ENCODE data around the gene DCDC1. TPM values are rescaled to one million over a fixed set of nuclear protein-coding genes. Genes with fewer than 3 reads are reported as not detected.
A peak's percentile ranks its signal among the peaks of the same experiment; 100 is the strongest.

DCDC1 gene
- total RNA-seq, 1 experiment from 2014 or later, result not detected

DNA sequence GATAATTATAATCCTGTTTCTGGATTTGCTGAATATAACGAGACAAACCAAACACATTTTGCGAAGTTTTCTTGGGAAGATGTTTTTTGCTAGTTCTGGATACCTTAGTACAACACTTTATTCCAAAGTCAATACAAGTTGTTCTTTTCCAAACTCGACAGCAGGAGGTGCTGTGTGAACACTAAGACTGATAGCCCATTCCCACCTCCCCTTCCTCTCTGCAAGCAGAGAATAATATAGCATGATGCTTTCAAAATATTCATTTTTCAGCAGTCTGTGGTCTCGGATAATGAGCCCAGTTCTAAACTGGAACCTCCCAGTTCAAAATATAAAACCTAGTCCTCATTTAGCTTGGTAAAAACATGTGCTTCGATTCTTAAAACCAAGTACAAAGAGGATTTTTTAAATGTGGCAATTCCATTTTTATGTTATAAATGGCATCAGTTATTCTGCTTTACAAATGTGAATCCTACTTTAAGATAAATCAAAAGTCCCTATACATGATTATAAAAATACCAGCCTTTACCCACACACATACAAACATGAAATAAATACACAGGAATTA is 129.1 kb downstream of the DCDC1 start:
- BruUV-seq (replicated peaks), result no TSS peak
- TF ChIP-seq, protein P1, sequence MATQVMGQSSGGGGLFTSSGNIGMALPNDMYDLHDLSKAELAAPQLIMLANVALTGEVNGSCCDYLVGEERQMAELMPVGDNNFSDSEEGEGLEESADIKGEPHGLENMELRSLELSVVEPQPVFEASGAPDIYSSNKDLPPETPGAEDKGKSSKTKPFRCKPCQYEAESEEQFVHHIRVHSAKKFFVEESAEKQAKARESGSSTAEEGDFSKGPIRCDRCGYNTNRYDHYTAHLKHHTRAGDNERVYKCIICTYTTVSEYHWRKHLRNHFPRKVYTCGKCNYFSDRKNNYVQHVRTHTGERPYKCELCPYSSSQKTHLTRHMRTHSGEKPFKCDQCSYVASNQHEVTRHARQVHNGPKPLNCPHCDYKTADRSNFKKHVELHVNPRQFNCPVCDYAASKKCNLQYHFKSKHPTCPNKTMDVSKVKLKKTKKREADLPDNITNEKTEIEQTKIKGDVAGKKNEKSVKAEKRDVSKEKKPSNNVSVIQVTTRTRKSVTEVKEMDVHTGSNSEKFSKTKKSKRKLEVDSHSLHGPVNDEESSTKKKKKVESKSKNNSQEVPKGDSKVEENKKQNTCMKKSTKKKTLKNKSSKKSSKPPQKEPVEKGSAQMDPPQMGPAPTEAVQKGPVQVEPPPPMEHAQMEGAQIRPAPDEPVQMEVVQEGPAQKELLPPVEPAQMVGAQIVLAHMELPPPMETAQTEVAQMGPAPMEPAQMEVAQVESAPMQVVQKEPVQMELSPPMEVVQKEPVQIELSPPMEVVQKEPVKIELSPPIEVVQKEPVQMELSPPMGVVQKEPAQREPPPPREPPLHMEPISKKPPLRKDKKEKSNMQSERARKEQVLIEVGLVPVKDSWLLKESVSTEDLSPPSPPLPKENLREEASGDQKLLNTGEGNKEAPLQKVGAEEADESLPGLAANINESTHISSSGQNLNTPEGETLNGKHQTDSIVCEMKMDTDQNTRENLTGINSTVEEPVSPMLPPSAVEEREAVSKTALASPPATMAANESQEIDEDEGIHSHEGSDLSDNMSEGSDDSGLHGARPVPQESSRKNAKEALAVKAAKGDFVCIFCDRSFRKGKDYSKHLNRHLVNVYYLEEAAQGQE (IDR thresholded peaks at IDR 0.05; ENCODE audit: insufficient read depth in 1 of 2, low read depth in 2 of 2, low read length in 1 of 2), result no peak
- TF ChIP-seq SIN3A (IDR thresholded peaks at IDR 0.05; ENCODE audit: borderline replicate concordance, insufficient read depth, low read depth, low read length) (no peak), CTCF (IDR thresholded peaks at IDR 0.05) (peak; percentile 71; the same call in 1 of the 2 replicates)
- ATAC-seq, result no peak

GRCh38 chr11:31237819-31238760 is 131.4 kb downstream of the DCDC1 start:
- CTCF ChIA-PET, result interaction anchor here (0.7 kb wide), 1 partner anchor 1004 kb away, joined by 3 read pairs; no protein-coding TSS in a partner anchor
- no peaks in the 10 kb centered on the region for H3K27me3 ChIP-seq (ENCODE audit: control insufficient read depth, insufficient read depth, low read length)
- no TSS peak for BruUV-seq (replicated peaks)
- no peak for DNase-seq (ENCODE audit: low read depth, low spot score)
- no peaks in the 10 kb centered on the region for H3K4me1 ChIP-seq (ENCODE audit: control insufficient read depth, insufficient read depth, low read length)
- POLR2A ChIA-PET, result no interaction called here
- no peak overlapping the region for H3K27ac ChIP-seq (ENCODE audit: low read length)
- no peaks in the 10 kb centered on the region for H3K9me3 ChIP-seq (ENCODE audit: control insufficient read depth, insufficient read depth, low read depth, low read length)
- ATAC-seq, result no peak; the same call in 1 of the 2 replicates
- no peak for TF ChIP-seq SIN3A (IDR thresholded peaks at IDR 0.05; ENCODE audit: borderline replicate concordance, insufficient read depth, low read depth, low read length)
- no peak for TF ChIP-seq CTCF (IDR thresholded peaks at IDR 0.05)
- TF ChIP-seq, protein P1 (IDR thresholded peaks at IDR 0.05; ENCODE audit: insufficient read depth in 1 of 2, low read depth in 2 of 2, low read length in 1 of 2), result no peak
- TF ChIP-seq TCF7L2 (IDR thresholded peaks at IDR 0.05; ENCODE audit: low read depth, low read length), result no peak
- no peak for TF ChIP-seq POLR2AphosphoS5 (IDR thresholded peaks at IDR 0.05; ENCODE audit: low read depth, low read length)
- no peak overlapping the region for H3K4me3 ChIP-seq (ENCODE audit: low read depth in 2 of 2, low read length in 2 of 2)
- intact Hi-C loops (cut with micrococcal nuclease; ENCODE audit: unreplicated experiment) (loop anchor here (5.0 kb wide), 1 partner anchor 934 kb away; no protein-coding TSS in a partner anchor), in situ Hi-C loops (cut with HindIII; ENCODE audit: low pct_unique_long_range_greater_than_20kb, low sequenced_read_pairs) (no loop called here)
- no peaks in the 10 kb centered on the region for H3K36me3 ChIP-seq (ENCODE audit: control insufficient read depth, insufficient read depth, low read length)

More for the DNA sequence above, 129.1 kb downstream of the DCDC1 start:
- Histone ChIP-seq H3K4me1 (ENCODE audit: control insufficient read depth, insufficient read depth, low read length) (no peaks in the 10 kb centered on the region), H3K36me3 (ENCODE audit: control insufficient read depth, insufficient read depth, low read length) (no peaks in the 10 kb centered on the region), H3K27ac (ENCODE audit: low read length) (no peak overlapping the region), H3K9me3 (ENCODE audit: control insufficient read depth, insufficient read depth, low read depth, low read length) (no peaks in the 10 kb centered on the region), H3K4me3 (ENCODE audit: low read depth in 2 of 2, low read length in 2 of 2) (no peak overlapping the region), H3K27me3 (ENCODE audit: control insufficient read depth, insufficient read depth, low read length) (no peaks in the 10 kb centered on the region)
- intact Hi-C loops (cut with micrococcal nuclease; ENCODE audit: unreplicated experiment), result no loop called here
- peak; percentile 18 for DNase-seq (ENCODE audit: low read depth, low spot score)
- ChIA-PET CTCF (interaction anchor here (0.8 kb wide), 1 partner anchor 235 kb away, joined by 3 read pairs; no protein-coding TSS in a partner anchor), POLR2A (interaction anchor here (0.6 kb wide), 1 partner anchor 28 kb away, joined by 15 read pairs; no protein-coding TSS in a partner anchor)
- in situ Hi-C loops (cut with HindIII; ENCODE audit: low pct_unique_long_range_greater_than_20kb, low sequenced_read_pairs), result no loop called here

All from Panc1 (cell line).